NCI-H146 treated with DMSO at 0.1 percent for 48 hours (cell line): ENCODE data around the gene HIGD1A.
"Not testable (repeated sequence)": the region's sequence is repeated elsewhere in the genome, so short reads cannot be mapped to it uniquely, and the experiment has no call there.

ENCODE experiments used
- DNase-seq: peaks from one replicate; lab custom pipeline; 2025; ENCODE audit not compliant: unreplicated experiment; lab: John Stamatoyannopoulos, UW

The HIGD1A gene

DNA sequence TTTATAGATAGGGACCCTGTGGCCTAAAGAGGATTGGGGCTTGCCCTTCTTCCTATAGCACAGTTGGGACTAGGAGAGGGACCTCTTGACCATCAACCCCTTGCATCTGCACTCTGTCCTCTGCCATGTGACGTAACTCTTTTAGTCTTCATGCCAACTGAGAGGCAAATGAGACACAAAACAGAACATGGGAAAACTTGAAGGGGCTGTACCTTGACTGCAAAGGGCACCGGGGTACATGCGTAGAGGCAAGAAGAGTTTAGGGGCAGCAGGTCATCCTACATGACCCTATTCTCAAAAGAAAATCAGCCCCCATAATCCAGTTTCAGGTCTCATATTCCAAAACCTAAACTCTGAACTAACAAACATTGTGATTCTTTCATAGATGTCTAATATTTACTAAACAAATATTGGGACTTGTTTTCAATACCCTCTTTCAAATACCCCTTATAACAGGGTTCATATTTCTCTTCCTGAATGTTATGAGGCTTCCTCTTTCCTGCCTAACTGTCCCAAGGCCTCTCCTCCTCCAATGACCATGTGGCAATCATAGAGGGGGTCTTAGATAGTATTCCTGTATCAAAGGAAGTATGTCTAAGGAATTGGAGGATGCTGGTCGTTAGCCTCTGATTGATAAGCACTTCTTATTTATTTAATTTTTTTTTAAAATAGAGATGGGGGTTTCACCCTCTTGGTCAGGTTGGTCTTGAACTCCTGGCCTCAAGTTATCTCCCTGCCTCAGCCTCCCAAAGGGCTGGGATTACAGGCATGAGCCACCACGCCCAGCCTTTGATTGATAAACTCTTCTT is 25.5 kb upstream of the HIGD1A start:
- DNase-seq = no peak

DNA sequence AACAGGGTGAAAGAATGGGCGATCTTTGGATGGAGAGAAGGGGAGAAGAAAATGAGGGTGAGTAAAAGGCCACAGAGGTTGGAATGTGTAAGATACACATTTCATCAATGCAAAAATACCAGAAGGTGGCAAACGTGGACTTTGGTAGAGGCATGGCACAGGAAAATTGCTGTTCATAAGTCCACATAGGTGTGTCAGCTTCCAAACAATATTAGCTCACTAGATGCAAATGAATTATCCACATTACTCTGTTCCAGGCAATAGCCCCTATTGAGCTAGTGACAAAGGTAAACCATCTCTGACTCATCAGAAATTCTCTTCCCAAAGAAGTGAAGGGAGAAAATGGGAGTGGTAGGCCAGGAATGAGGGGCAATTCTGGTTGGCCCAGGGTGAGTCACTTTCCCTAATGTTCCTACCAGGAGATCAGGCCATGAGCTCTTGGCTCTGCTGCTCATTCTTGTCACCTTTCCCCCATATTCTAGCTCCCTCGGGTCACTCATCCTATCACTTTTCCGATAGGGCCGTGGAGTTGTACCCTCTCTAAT is 24.9 kb upstream of the HIGD1A start:
- DNase-seq = no peak

DNA sequence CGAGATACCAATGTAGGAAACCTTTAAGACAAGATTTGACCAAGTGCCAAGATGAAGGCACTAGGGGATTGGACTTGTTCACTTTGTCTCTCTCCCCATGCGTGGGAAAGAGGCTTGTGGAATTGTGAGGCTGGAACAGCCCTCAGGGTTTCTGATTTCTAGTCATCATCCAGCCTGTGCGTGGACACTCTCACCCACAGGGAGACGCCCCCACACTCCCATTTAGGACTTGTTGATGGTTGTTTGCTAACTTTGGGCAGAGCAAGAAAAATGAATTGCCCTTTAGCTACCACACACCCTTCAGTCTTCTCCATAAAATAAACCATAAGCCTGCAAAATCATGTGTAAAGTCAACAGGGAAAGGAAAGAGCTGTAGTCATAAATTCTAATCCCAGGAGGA is 23.4 kb upstream of the HIGD1A start:
- no peak for DNase-seq

DNA sequence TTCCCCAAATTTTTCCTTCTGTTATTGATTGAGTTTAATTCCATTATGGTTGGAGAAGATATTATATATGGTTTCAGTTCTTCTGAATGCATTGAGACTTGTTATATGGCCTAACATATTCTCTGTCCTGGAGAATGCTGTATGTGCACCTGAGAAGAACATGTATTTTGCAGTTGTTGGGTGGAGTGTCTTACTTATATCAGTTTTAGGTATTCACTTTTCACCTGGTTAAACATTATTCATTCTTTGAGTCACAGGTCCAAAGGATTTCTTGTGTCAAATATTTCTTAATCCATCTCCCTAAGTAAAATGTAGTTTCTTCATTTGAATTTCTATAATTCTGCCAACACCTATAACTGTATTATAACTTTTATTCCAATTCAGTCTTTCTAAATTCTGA is 22.7 kb upstream of the HIGD1A start:
- DNase-seq = no peak

DNA sequence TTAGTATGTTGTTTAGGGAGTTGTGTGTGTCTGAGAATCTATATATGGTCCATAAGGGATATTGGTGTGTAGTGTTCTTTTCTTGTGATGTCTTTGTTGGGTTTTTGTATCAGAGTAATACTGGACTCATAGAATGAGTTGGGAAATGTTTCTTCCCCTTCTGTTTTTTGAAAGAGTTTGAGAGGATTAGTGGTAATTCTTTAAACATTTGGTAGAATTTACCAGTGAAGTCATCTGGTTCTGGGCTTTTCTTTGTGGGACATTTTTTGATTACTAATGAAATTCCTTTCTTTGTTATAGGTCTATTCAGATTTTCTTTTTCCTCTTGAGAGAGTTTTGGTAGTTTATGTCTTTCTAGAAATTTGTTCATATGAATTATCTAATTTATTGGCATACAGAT is 21.9 kb upstream of the HIGD1A start:
- DNase-seq = no peak

DNA sequence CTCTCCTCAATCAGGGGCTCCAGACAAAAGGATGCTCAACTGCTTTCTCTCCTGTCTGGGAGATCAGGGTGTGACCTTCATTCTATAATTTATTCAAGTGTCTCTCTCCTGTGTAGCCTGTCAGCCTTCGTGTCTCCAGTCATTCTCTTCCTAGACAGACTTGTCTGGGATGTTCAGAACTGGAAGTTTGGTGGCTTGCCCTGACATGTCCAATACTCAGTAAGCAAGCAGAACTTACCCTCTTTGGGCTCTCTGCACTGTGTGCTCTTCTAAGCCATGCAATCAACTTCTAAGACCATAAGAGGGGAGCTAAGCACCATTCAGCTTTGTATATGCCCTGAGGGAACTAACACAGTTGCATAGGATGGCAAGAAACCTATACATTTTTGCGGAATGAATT is 19.1 kb upstream of the HIGD1A start:
- no peak for DNase-seq

DNA sequence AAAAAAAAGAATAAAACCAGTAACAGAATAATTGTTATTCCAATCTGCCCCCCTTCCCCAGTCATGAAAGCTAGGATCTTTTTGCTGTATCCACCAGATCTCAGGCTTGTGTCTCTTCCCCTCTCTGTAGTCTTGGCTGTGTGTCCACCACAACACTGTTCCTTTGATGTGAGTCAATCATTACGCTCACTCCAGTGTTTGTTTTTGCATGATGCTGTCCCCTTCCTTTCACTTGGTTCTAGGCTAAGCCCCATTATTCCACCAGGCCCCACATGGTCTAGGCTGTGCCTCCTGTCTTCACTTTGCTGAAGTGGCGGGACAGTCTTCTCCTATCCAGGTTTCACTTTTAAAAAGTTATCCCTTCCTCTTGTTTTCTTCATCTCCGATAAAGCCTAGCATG is 18.5 kb upstream of the HIGD1A start:
- no peak for DNase-seq

DNA sequence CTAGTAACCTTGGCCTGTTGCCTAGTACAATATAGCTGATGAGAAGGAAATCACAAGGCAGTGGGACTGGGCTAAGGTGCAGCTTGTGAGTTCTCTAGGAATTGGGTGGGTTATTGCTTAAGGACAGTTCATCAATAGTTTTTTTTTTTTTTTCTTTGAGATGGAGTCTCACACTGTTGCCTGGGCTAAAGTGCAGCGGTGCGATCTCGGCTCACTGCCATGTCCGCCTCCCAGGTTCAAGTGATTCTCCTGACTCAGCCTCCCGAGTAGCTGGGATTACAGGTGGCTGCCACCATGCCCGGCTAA is 16.4 kb upstream of the HIGD1A start:
- no peak for DNase-seq

DNA sequence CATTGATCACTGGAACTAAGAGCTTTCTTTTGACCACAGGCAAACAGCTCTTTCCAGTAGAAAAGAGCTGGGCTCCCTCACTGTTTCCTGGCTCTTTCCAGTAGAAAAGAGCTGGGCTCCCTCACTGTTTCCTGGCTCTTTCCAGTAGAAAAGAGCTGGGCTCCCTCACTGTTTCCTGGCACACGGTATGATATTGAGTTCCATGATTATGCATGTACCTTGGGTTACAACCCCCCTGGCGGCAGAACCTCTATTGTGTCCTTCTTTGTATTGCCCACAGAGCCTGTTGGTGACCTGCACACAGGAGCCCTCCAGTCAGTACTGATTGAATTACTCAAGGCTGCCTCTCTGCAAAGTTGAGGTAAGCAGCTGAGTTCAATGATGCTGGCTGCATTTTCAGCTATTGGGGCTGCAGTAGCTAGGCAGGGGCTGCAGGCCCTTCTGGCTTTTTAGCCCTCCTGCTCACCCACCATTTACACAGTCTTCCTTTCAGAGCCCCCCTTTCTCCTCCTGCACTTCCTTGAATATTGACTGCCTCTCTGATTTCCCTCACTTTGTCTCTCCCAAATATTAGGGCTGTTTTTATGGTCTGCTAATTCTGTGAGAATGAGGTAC is 15.2 kb upstream of the HIGD1A start:
- peak; percentile 21 for DNase-seq

DNA sequence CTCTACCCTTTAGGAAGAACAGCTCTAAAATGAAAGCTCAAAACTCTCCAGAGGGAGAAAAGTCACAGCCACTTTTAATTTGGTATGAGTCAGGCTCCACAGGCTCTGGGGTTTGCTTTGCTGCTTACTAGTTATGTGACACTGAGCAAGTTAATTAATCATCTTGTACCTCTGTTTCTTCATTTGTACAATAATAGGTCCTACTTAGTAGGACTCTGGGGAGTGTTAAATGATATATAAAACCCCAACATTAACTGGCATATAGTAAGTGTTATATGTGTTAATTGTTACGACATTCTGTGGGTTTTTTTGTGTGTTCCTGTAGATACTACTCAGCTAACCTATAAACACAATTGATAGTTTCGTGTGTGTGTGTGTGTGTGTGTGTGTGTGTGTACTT is 11.5 kb upstream of the HIGD1A start:
- DNase-seq = no peak

DNA sequence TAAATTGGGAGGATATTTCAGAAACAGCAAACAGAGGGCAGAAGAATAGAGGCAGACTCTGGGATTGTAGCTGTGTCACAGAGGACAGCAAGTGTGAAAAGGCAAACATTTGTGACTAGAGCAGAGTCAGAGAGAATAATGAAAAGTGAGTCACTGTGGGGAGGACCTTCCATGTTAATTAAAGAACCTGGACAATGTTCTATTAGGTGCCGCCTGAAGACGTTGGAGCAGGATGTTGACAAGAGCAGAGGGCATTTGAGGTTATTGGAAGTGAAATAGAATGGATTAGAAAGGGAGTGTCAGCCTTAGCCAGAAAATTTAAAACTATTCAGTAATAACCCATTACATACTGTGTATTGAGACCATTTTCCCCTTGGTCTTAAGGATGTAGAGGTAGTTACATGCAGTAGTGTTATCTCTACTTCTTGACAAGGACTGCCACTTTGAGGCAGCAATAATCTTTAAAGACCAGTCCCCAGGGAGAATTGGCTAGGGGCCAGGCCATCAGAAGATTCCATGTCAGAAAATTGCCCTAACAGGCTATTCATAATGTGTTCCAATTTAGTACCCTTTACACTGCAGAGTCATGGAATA is 10.7 kb upstream of the HIGD1A start:
- DNase-seq = no peak

DNA sequence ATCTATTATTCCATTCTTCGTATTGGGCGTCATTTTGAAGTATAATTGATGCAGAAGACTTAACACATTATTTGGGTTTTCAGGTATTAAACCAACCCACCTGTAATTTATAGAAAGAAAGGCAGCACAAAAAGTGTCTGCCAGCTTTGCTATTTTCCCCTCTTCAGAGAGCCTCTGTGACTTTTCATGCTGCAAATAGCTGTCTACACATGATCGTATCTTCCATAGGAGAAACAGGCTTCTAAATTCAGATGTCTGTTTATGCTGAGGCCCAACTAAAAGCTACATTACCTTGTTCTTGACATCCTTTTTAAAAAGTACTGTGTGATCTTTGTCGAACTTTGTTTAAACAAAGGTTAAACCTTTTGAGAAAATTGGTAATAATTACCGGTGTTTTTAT is 10.0 kb upstream of the HIGD1A start:
- no peak for DNase-seq

DNA sequence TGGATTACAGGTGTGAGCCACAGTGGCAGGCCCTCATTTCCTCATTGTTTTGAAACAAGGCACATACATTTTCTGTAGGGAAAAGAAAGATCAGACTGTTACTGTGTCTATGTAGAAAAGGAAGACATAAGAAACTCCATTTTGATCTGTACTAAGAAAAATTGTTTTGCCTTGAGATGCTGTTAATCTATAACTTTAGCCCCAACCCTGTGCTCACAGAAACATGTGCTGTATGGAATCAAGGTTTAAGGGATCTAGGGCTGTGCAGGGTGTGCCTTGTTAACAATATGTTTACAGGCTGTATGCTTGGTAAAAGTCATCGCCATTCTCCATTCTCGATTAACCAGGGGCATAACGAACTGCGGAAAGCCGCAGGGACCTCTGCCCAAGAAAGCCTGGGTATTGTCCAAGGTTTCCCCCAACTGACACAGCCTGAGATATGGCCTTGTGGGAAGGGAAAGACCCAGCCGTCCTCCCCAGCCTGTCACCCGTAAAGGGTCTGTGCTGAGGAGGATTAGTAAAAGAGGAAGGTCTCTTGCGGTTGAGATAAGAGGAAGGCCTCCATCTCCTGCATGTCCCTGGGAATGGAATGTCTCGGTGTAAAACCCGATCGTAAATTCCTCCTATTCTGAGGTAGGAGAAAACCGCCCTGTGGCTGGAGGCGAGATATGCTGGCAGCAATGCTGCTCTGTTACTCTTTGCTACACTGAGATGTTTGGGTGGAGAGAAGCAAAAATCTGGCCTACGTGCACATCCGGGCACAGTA is 7.0 kb upstream of the HIGD1A start:
- DNase-seq = not testable (repeated sequence)

DNA sequence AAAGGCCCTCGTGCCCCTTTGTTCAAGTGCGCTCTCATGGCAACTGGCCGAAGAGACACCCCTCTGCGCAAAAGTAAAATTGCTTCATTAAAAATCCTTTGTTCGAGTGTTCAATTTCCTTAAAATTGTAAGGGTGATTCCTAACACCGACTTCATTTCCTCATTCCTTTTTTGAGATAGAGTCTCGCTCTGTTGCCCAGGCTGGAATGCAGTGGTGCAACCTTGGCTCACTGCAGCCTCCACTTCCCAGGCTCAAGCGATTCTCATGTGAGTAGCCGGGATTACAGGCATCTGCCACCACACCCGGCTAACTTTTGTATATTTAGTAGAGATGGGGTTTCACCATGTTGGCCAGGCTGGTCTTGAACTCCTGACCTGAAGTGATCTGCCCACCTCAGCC is 6.4 kb upstream of the HIGD1A start:
- DNase-seq = not testable (repeated sequence)

DNA sequence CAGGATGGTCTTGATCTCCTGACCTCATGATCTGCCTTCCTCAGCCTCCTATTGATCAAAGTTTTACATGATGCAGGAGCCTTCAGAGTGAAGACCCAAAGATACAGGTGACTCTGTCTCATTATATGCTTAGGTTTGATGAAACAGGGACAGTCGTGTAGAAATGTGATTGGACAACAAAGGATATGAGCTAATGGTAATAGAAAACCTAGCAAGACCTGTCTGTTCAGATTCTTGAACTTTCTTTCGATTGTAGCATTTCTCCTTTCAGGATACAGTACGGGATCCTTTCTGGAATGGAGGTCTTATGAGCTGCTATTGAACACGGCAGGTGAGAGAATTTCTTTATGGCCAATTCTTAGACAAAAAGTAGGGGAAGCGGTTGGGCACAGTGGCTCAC is 4.9 kb upstream of the HIGD1A start, which contains the start of gene ACKR2:
Gene ACKR2 (plus strand): TSS at position 244 of the 400 bp plus-strand sequence. CDS start 55,058 bp downstream, outside the sequence.
- DNase-seq = no peak

DNA sequence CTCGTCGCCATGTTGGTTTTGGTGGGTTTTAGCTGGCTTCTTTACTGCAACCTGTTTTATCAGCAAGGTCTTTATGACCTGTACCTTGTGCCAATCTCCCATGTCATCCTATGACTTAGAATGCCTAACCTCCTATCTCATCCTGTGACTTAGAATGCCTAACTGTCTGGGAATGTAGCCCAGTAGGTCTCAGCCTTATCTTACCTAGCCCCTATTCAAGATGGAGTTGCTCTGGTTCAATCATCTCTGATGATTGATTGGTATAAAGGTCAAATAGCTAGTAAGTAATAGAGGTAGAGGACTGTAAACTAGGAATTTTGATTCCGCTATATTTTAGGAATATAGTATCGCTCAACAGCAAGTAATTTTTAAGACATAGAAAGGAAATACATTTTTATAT is 3.6 kb upstream of the HIGD1A start:
- no peak for DNase-seq

DNA sequence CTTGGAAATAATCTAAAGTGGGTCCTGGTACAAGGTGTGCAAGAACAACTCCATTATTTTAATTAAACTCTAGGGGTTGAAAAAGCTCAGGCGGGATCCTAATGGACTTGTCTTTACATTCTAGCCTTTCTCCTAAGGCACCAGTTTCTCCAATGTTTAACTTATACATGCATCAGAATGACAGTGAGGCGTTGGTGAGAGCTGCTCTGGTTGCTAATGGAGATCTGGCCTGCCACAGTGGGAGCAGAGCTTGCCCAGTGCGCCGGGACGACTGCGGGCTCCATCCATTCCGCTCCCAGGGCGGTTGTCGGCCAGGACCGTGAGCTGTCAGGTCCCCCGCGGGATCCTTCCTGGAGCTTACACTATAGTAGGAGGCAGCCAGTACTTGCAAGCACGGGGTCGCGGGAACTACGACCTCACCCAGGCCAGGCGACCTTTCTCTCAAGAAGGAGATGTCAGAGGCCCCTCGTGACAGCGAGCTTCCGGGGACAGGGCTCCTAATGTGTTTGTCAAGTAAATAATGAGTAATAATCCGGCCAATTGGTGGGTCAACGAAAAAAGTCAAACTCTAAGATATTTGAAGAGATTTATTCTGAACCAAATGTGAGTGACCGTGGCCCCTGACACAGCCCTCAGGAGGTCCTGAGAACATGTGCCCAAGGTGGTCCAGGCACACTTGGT is 991 bp upstream of the HIGD1A start:
- DNase-seq = no peak

DNA sequence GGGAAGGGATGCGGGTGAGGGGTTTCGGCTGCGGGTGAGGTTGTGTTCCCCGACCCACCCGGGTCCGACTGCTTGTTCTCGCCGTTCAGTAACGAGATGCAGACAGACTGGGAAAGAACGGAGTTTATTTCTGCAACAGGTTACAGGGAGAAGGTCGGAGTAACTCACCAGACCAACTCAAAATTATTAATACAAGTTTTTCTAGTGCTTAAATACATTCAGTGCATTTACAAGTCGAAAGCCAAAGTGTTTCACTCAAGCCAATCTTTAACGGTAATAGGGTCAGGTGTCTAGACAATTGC is 492 bp upstream of the HIGD1A start:
- no peak for DNase-seq

DNA sequence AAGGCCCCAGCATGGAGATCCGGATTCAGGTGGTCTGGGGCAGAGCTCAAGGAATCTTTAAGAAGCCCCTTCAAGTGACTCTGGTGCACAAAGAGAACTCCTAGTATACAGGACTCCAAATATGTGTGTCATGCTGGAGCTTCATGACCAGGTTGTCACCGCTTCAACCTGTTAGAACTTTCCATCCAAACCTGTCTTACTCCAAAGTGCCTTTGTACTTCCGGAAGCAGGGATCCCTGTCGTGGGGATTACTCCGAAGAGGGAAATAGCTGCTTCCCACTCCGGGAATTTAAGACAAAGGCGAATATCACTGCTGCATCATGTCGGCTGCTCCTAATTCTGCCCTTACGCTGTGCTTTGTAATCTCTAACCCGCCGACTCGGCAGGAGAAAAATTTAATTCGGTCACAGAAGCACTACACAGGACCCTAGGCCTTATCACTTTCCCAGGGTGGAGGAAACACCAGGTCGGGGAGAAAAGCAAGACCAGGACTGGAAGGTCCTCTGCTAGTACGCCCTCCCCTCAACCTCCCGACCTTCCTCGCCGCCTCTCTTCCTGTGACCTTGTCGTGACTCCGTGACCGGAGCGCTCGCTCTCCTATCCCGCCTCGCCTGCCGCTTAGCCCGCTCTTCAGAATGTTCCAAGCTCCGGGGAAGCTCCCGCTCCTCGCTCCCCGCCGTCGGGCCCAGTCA is 730 bp downstream of the HIGD1A start:
- DNase-seq = no peak

DNA sequence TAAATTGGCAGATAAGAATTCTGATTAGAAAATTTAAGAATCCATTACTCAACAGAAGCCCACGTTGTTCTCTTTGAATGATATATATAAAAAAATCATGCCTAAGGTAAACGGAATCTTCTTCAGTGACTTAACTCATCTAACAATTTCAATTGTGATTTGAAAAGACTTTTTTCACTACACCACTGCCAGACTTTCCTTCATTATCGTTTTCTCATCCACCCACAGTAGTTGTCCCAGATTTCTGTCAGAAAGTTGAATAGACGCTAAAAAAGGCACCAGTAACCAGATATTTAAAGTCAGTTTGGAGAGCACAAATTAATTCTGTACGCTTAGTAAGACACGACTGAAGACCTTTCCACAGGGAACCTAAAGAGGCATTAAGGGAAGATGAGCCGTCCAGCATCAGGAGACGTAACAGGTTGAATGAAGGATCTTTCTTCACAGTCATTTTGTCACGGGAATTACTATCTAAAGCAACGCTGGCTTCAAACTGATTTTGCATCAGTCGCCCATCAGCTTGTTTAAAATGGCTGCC is 1.3 kb downstream of the HIGD1A start:
- no peak for DNase-seq
